ENCODE data around the gene P3H1.
"Not testable (repeated sequence)": the region's sequence is repeated elsewhere in the genome, so short reads cannot be mapped to it uniquely, and the experiment has no call there.

Gene P3H1

DNA sequence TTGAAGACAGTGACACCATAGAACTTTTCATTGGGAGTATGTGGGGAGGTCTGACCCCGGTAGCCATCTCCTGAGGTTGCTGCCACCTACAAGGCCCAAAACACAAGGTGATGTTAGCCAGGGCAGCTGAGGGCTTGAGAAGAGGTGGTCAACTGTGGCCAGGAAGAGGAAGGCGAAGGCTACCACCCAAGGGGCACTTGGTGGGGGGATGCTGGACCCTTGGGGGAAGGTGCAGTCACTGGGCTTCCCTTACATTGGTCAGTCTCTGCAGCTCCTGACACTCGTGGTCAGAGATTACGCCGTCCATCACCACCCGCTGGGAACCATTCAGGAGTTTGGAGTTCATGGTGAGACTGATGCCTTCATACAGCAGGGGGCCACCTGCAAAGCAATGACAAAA is 14.5 kb downstream of the P3H1 start:
- TF ChIP-seq, protein P1, sequence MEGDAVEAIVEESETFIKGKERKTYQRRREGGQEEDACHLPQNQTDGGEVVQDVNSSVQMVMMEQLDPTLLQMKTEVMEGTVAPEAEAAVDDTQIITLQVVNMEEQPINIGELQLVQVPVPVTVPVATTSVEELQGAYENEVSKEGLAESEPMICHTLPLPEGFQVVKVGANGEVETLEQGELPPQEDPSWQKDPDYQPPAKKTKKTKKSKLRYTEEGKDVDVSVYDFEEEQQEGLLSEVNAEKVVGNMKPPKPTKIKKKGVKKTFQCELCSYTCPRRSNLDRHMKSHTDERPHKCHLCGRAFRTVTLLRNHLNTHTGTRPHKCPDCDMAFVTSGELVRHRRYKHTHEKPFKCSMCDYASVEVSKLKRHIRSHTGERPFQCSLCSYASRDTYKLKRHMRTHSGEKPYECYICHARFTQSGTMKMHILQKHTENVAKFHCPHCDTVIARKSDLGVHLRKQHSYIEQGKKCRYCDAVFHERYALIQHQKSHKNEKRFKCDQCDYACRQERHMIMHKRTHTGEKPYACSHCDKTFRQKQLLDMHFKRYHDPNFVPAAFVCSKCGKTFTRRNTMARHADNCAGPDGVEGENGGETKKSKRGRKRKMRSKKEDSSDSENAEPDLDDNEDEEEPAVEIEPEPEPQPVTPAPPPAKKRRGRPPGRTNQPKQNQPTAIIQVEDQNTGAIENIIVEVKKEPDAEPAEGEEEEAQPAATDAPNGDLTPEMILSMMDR (IDR thresholded peaks at IDR 0.05; ENCODE audit: low read depth, low read length, missing control alignments) = no peak
- H3K36me3 ChIP-seq (replicated peaks) = peaks cover 82% of the 10 kb centered on the region
- H3K27ac ChIP-seq = no peak overlapping the region
- H3K4me3 ChIP-seq (ENCODE audit: low read depth, low read length) = no peak overlapping the region
- DNase-seq = no peak
- in situ Hi-C loops (cut with HindIII; ENCODE audit: low pct_ligation_motif_present, low sequenced_read_pairs) = no loop called here
- H3K27me3 ChIP-seq (replicated peaks) = no peaks in the 10 kb centered on the region

DNA sequence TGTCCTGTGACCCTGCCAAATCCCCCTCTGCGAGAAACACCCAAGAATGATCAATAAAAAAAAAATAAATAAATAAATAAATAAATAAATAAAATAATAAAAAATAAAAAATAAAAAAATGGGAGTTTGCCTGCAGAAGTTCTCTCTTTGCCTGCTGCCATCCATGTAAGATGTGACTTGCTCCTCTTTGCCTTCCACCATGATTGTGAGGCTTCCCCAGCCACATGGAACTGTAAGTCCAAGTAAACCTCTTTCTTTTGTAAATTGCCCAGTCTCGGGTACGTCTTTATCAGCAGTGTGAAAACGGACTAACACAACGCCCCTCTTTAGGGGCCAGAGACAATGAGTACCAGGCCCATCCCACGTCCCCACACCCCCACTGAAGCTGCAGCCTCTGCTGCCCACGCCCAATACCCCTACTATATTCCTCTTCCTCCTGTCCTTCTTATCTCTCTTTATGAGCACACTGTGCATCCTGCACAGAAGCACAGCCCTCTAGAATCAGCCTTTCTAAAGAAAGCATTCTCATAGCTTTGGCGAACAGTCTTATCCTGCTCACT is 15.2 kb downstream of the P3H1 start:
- H3K4me3 ChIP-seq (ENCODE audit: low read depth, low read length); H3K27ac ChIP-seq; in situ Hi-C loops (cut with HindIII; ENCODE audit: low pct_ligation_motif_present, low sequenced_read_pairs); H3K27me3 ChIP-seq (replicated peaks); DNase-seq: not testable (repeated sequence)
- peaks cover 82% of the 10 kb centered on the region for H3K36me3 ChIP-seq (replicated peaks)

DNA sequence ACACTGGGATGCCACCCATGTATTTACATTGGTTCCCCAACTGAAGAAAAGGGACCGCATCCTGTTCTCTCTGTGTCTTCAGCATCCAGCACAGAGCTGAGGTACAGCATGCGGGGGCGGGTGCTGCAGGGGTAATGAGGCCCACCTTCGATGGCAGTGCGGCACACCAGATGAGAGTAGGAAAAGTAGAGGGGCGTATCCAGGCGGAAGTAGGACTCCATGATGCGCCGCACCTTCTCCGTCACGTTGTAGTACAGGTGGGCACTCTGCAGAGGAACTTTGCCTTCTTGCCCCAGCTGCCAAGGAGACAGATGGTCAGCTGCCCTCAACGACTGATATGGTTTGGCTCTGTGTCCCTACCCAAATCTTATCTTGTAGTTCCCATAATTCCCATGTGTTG is 16.8 kb downstream of the P3H1 start:
- in situ Hi-C loops (cut with HindIII; ENCODE audit: low pct_ligation_motif_present, low sequenced_read_pairs) = no loop called here
- DNase-seq = no peak
- TF ChIP-seq, protein P1 (IDR thresholded peaks at IDR 0.05; ENCODE audit: low read depth, low read length, missing control alignments) = no peak
- peaks cover 79% of the 10 kb centered on the region for H3K36me3 ChIP-seq (replicated peaks)
- H3K4me3 ChIP-seq (ENCODE audit: low read depth, low read length) = no peak overlapping the region
- H3K27ac ChIP-seq = no peak overlapping the region
- H3K27me3 ChIP-seq (replicated peaks) = no peaks in the 10 kb centered on the region

DNA sequence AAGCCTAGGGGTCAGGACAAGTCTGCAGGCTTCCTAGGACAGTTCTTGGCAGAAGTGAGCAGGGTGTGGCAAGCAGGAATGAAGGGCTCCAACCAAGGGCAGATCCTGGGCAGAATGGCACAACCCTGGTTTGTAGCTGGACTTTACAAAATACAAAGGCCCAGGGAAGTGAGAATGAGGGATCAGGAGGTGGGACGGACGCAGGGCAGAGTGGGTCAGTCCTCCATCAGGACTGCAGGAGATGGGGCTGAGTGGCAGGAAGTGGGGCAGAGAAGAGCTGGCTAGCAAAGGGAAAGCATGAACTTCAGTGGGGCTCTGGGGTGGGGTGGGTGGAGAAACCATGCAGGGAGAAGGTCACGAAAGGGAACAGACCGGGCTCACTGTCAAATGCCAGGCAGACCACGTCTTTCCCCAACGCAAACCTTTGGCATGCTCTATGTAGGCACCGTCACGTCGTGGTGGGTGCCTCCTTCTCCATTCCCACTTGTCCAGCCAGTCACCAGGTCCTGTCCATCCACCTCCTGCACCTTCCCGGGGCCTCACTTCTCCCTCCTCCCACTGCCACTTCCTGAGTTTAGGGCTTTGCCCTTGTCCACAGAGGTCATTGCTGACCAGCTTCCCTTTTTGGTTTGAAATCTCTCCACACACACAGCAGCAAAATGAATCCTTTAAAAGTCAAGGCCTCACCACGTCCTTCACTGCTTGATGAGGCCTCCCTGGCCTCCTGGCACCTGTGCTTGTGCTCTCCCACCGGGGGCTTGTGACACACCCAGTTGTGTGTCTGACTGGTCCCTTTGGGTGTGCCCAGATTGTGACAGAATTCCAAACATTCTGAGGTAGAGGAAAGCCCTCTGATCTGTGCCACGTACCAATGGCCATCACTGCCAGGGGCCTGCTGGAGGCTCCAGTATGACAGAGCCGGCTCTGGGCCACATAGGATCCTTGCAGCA is 18.1 kb downstream of the P3H1 start:
- Histone ChIP-seq H3K4me3 (ENCODE audit: low read depth, low read length) (no peak overlapping the region), H3K27me3 (replicated peaks) (no peaks in the 10 kb centered on the region), H3K27ac (no peak overlapping the region), H3K36me3 (replicated peaks) (peaks cover 66% of the 10 kb centered on the region)
- DNase-seq = no peak
- TF ChIP-seq, protein P1 (IDR thresholded peaks at IDR 0.05; ENCODE audit: low read depth, low read length, missing control alignments) = no peak
- in situ Hi-C loops (cut with HindIII; ENCODE audit: low pct_ligation_motif_present, low sequenced_read_pairs) = no loop called here

DNA sequence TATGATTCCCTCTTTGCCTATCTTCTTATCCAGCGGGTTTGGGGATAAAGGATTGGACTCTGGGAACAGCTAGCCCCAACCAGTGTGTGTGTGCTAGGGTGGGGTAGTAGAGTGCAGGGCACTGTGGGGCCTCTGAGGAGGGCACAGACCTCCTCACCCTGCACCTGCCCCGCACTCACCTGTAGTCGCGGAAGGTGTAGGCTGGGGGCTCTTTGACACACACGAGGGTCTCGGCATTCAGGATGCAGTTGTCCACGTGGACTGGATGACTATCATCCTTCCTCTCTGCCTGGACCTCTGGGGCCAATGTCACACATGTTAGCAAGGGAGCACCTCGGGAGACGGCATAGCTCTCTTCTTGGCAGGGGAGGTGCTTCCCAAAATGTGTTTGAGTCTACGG is 18.8 kb downstream of the P3H1 start:
- Histone ChIP-seq H3K36me3 (replicated peaks) (peaks cover 61% of the 10 kb centered on the region), H3K27ac (no peak overlapping the region), H3K4me3 (ENCODE audit: low read depth, low read length) (no peak overlapping the region), H3K27me3 (replicated peaks) (no peaks in the 10 kb centered on the region)
- DNase-seq = no peak
- TF ChIP-seq, protein P1 (IDR thresholded peaks at IDR 0.05; ENCODE audit: low read depth, low read length, missing control alignments) = no peak
- in situ Hi-C loops (cut with HindIII; ENCODE audit: low pct_ligation_motif_present, low sequenced_read_pairs) = no loop called here

DNA sequence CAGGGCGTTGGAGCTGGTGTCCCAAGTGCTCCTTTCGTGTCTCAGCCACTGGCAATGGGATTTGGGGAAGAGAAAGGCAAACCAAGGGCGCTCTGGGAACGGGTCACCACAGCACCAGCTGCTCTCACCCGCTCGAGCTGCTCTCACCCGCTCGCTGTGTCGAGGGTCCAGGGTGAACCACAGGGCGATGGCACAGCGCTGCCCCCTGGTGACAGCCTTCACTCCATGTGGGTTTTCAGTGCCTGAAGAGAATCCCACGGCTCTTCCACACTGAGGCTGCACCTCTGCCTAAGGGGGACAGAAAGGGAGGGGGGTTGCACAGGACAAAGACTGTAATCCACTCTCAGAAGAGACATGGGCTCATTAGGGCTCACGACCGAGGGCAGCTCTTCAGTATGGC is 19.7 kb downstream of the P3H1 start:
- TF ChIP-seq, protein P1 (IDR thresholded peaks at IDR 0.05; ENCODE audit: low read depth, low read length, missing control alignments) = peak; percentile 75
- Histone ChIP-seq H3K27ac (no peak overlapping the region), H3K36me3 (replicated peaks) (peaks cover 53% of the 10 kb centered on the region), H3K27me3 (replicated peaks) (no peaks in the 10 kb centered on the region), H3K4me3 (ENCODE audit: low read depth, low read length) (no peak overlapping the region)
- in situ Hi-C loops (cut with HindIII; ENCODE audit: low pct_ligation_motif_present, low sequenced_read_pairs) = no loop called here
- no peak for DNase-seq

Measured in brain microvascular endothelial cell (primary cell).